A673 (cell line): ENCODE results near the gene ARHGAP18.

Experiments
- EZH2 ChIP-seq: fragments of 200-600 bp; sonication (generic); IDR thresholded peaks from 2 replicates; pipeline ENCODE4 v1.6.1; 2017; ENCODE audit warnings: borderline replicate concordance, low read depth, mild to moderate bottlenecking, mixed read lengths, antibody characterized with exemption, low read length; ENCODE audit not compliant: poor library complexity, severe bottlenecking
- TF ChIP-seq, protein P1 (sequence below): fragments of 300-800, 200-600 bp; sonication (generic); conservative IDR thresholded peaks from 2 replicates; pipeline ENCODE4 v1.5.1; 2017; ENCODE audit warnings: low read depth, mild to moderate bottlenecking, antibody characterized with exemption, low read length, moderate library complexity, mixed read lengths

DNA sequence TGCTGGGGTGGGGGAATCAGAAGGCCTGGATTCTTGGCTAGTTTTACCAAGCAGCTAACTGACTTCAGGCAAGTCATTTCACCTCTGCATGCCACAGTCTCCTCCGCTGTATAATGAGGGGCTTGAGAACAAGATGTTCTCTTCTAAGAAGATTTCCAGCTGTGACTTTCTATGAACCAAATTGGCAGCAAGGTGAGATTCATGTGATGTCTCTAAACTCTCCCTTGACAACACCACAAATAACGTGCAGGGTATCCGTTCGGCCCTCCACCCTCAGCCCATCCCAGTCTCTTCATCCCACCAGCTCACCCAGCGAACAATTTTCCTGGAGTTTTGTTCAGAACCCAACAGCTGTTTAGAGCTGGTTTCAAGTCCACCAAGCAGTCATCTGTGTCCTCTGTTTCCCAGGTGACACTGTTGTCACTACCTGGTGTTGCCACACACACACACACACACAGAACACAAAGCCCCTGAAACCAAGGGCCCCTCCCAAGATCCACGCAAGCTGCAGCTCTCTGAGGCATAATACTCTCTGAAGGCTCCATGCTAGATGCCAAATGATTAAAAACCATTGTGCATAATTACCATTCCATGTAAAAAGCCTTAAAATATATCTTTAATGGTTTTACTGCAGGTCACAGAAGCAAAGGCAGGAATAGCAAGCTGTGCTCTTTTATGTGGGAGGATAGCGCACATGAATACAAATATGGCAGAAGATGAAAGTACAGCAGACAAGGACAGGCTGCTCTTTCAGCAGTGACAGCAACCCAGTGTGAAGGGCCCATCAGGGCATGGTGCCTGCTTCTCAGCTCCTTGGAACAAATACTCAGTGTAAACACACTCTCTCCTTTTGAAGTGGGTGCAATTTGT is 48.2 kb downstream of the ARHGAP18 start:
- TF ChIP-seq, protein P1, sequence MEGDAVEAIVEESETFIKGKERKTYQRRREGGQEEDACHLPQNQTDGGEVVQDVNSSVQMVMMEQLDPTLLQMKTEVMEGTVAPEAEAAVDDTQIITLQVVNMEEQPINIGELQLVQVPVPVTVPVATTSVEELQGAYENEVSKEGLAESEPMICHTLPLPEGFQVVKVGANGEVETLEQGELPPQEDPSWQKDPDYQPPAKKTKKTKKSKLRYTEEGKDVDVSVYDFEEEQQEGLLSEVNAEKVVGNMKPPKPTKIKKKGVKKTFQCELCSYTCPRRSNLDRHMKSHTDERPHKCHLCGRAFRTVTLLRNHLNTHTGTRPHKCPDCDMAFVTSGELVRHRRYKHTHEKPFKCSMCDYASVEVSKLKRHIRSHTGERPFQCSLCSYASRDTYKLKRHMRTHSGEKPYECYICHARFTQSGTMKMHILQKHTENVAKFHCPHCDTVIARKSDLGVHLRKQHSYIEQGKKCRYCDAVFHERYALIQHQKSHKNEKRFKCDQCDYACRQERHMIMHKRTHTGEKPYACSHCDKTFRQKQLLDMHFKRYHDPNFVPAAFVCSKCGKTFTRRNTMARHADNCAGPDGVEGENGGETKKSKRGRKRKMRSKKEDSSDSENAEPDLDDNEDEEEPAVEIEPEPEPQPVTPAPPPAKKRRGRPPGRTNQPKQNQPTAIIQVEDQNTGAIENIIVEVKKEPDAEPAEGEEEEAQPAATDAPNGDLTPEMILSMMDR = no peak
- TF ChIP-seq EZH2 = no peak
